ENCODE measurements around the gene CRYGC. TPM values are rescaled to one million over a fixed set of nuclear protein-coding genes. Genes with fewer than 3 reads are reported as not detected.

Gene CRYGC
- total and polyA plus RNA-seq, 10 donors = not detected

DNA sequence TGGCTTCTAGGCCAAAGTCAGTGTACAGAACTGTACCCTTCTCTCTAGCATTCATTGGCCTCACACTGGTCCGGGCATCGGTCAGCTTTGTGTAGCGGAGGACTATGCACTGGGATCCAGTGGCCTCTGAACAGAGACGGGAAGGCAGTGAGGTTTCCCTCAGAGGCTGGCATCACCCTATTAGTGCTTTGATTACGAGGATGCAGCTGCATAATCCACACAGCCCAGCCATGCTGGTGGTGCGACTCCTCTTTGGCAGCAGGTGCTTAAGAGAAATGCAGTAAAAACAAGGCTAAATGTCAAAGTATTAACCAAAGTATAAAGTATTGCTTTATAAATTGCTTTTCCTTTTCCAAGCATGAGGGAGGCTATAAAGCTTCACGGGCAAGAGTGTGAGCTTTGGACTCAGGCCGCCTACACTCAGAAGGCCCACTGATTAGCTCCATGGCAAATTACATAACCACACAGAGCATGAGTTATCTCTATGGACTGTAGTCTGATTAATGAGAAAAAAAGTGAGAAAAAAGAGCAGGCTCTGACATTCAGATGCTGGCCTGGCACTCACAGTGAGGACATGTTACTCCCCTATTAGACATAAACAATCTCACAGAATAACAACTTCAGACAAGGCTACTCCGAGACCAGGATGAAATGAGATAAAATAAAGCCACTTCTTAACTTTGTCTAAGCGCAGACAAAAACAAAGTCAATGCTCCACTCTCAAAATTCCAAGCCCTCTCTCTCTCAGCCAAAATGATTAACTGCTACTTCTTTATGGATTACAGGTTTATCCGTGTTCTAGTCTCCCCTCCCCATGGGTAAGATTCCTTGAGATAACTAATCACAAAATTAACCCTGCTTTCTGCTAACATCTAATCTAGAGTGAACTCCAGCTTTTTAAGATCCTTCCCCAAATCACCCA, 6.4 kb upstream of the CRYGC start:
- peaks cover 0 to 7% (median 0%) of the 10 kb centered on the region in 6 donors for H3K4me1 ChIP-seq
- TF ChIP-seq POLR2AphosphoS5 (IDR thresholded peaks at IDR 0.05) = no peak
- no peak for TF ChIP-seq POLR2A (IDR thresholded peaks at IDR 0.05)
- no peak for TF ChIP-seq CTCF (IDR thresholded peaks at IDR 0.05 in 8 of 11, conservative IDR thresholded peaks at IDR 0.05 in 3 of 11)
- DNase-seq = no peak
- peaks cover 0 to 10% (median 3%) of the 10 kb centered on the region in 8 donors for H3K9me3 ChIP-seq
- intact Hi-C loops (cut with DNase I; ENCODE audit: low total_unique reads) = no loop called here
- WGBS, 5 donors = 87 to 94% (median 90%) methylated on average over 11 of the region's 11 CpGs
- no peaks in the 10 kb centered on the region for H3K36me3 ChIP-seq
- H3K27ac ChIP-seq = no peak overlapping the region
- no peaks in the 10 kb centered on the region for H3K27me3 ChIP-seq (replicated peaks in 1 of 7)
- no peak overlapping the region for H3K4me3 ChIP-seq

GRCh38 chr2:208134928-208135586, 5.4 kb upstream of the CRYGC start:
- WGBS, 5 donors = 27 to 41% (median 29%) methylated on average over 7 to 8 of the region's 8 CpGs
- DNase-seq = no peak
- Histone ChIP-seq H3K9me3 (peaks cover 0 to 10% (median 3%) of the 10 kb centered on the region in 8 donors), H3K4me3 (no peak overlapping the region), H3K27me3 (replicated peaks in 1 of 7) (no peaks in the 10 kb centered on the region), H3K4me1 (peaks cover 0 to 7% (median 0%) of the 10 kb centered on the region in 6 donors), H3K36me3 (no peaks in the 10 kb centered on the region), H3K27ac (no peak overlapping the region)
- TF ChIP-seq POLR2AphosphoS5 (IDR thresholded peaks at IDR 0.05) (no peak), CTCF (IDR thresholded peaks at IDR 0.05 in 8 of 11, conservative IDR thresholded peaks at IDR 0.05 in 3 of 11) (no peak), POLR2A (IDR thresholded peaks at IDR 0.05) (no peak)
- intact Hi-C loops (cut with DNase I; ENCODE audit: low total_unique reads) = no loop called here

DNA sequence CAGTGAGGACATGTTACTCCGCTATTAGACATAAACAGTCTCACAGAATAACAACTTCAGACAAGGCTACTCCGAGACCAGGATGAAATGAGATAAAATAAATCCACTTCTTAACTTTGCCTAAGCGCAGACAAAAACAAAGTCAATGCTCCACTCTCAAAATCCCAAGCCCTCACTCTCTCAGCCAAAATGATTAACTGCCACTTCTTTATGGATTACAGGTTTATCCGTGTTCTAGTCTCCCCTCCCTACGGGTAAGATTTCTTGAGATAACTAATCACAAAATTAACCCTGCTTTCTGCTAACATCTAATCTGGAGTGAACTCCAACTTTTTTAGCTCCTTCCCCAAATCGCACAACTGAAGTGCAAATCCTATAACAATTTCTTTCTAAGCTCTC, 1.1 kb upstream of the CRYGC start:
- TF ChIP-seq CTCF (IDR thresholded peaks at IDR 0.05 in 8 of 11, conservative IDR thresholded peaks at IDR 0.05 in 3 of 11) = no peak
- no peak for TF ChIP-seq POLR2AphosphoS5 (IDR thresholded peaks at IDR 0.05)
- no peak for TF ChIP-seq POLR2A (IDR thresholded peaks at IDR 0.05)
- Histone ChIP-seq H3K36me3 (no peaks in the 10 kb centered on the region), H3K9me3 (peaks cover 0 to 4% (median 0%) of the 10 kb centered on the region in 8 donors), H3K4me3 (no peak overlapping the region), H3K27ac (no peak overlapping the region), H3K4me1 (peaks cover 0 to 7% (median 0%) of the 10 kb centered on the region in 6 donors), H3K27me3 (replicated peaks in 1 of 7) (peaks cover 0 to 11% (median 0%) of the 10 kb centered on the region in 7 donors)
- intact Hi-C loops (cut with DNase I; ENCODE audit: low total_unique reads) = no loop called here
- WGBS, 5 donors = 86 to 96% (median 93%) methylated on average over 6 of the region's 6 CpGs
- DNase-seq = no peak

GRCh38 chr2:208128136-208128535, 1.5 kb downstream of the CRYGC start:
- no peak for TF ChIP-seq POLR2AphosphoS5 (IDR thresholded peaks at IDR 0.05)
- no peak for TF ChIP-seq POLR2A (IDR thresholded peaks at IDR 0.05)
- no peak for TF ChIP-seq CTCF (IDR thresholded peaks at IDR 0.05 in 8 of 11, conservative IDR thresholded peaks at IDR 0.05 in 3 of 11)
- Histone ChIP-seq H3K4me3 (no peak overlapping the region), H3K36me3 (no peaks in the 10 kb centered on the region), H3K27me3 (replicated peaks in 1 of 7) (peaks cover 0 to 34% (median 15%) of the 10 kb centered on the region in 7 donors), H3K27ac (no peak overlapping the region), H3K4me1 (peaks cover 0 to 14% (median 8%) of the 10 kb centered on the region in 6 donors), H3K9me3 (peaks cover 0 to 4% (median 0%) of the 10 kb centered on the region in 8 donors)
- intact Hi-C loops (cut with DNase I; ENCODE audit: low total_unique reads) = no loop called here
- 91 to 96% (median 92%) methylated on average over 8 to 12 of the region's 12 CpGs for WGBS, 5 donors
- DNase-seq = no peak

Measured in spleen (tissue), 11 donors.